HCT116 (cell line): ENCODE results near the gene ARHGAP9.
"Not testable (repeated sequence)": the region's sequence is repeated elsewhere in the genome, so short reads cannot be mapped to it uniquely, and the experiment has no call there.

Experiments used
- CTCF ChIP-seq, 3 experiments: fragments of 200-600 bp in 1 of 3; sonication (generic) in 1 of 3; IDR thresholded peaks in 2 of 3; conservative IDR thresholded peaks in 1 of 3; 2 replicates each; pipeline ENCODE4 v1.5.1; 2012 to 2017; ENCODE audit warnings: low read depth in 2 of 3, low read length in 2 of 3, antibody characterized with exemption in 1 of 3, borderline replicate concordance in 1 of 3, control low read depth in 1 of 3, mild to moderate bottlenecking in 1 of 3, mixed read lengths in 1 of 3, mixed run types in 1 of 3, moderate library complexity in 1 of 3; ENCODE audit not compliant: insufficient read depth in 1 of 3
- JUND ChIP-seq: IDR thresholded peaks from 2 replicates; pipeline ENCODE4 v1.6.1; 2012
- POLR2A ChIP-seq: IDR thresholded peaks from 2 replicates; pipeline ENCODE4 v1.7.0; 2011; ENCODE audit warnings: borderline replicate concordance; ENCODE audit not compliant: insufficient read depth, insufficient read length; ENCODE audit errors: extremely low read depth
- ZNF274 ChIP-seq: fragments of 200-500 bp; sonication (Bioruptor generic); IDR thresholded peaks from 2 replicates; pipeline ENCODE4 v1.6.1; 2014; ENCODE audit warnings: mild to moderate bottlenecking, low read depth, low read length, inconsistent platforms

- TF ChIP-seq POLR2A; CTCF (IDR thresholded peaks at IDR 0.05 in 2 of 3, conservative IDR thresholded peaks at IDR 0.05 in 1 of 3; ENCODE audit: borderline replicate concordance in 1 of 3, insufficient read depth in 1 of 3, low read depth in 2 of 3, low read length in 2 of 3); JUND; ZNF274: not testable (repeated sequence)
These were observed 15.5 kb upstream of the ARHGAP9 start for GRCh38 chr12:57495051-57495701.
